Uterus (tissue), 2 donors: ENCODE measurements around the gene HMGCS2.

ENCODE experiments used
- POLR2A ChIP-seq, 2 donors: fragments of 450-650 bp; IDR thresholded peaks; one replicate each; pipeline ENCODE4 v1.6.1; 2016; ENCODE audit warnings: antibody characterized with exemption in 2 of 2, mild to moderate bottlenecking in 1 of 2, moderate library complexity in 1 of 2
- TF ChIP-seq, protein P1 (sequence below), 4 experiments: fragments of 200-600 bp in 2 of 4; fragments of 450-650 bp in 2 of 4; sonication (generic) in 2 of 4; IDR thresholded peaks; one replicate each; pipeline ENCODE4 v1.5.1; 2016 to 2019; ENCODE audit warnings: antibody characterized with exemption in 4 of 4, mild to moderate bottlenecking in 2 of 4, moderate library complexity in 1 of 4

DNA sequence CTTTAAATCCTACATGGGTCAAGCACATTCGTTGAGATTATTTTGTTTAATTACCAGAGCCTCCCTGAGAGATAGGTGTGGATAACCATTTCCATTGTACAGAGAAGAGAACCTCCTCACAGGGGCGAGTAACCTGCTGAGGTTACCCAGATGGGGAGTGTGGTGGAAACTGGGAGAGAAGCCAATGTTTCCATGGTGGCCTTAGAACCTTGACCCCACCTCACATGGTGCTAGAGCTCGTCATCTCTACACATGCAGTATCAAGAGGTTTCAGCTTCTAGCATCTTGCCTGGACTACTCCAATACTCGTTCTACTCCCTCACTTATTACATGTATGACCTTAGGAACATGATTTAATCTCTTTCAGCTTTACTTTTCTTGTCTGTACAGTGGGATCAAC, 37.8 kb upstream of the HMGCS2 start:
- TF ChIP-seq, protein P1, sequence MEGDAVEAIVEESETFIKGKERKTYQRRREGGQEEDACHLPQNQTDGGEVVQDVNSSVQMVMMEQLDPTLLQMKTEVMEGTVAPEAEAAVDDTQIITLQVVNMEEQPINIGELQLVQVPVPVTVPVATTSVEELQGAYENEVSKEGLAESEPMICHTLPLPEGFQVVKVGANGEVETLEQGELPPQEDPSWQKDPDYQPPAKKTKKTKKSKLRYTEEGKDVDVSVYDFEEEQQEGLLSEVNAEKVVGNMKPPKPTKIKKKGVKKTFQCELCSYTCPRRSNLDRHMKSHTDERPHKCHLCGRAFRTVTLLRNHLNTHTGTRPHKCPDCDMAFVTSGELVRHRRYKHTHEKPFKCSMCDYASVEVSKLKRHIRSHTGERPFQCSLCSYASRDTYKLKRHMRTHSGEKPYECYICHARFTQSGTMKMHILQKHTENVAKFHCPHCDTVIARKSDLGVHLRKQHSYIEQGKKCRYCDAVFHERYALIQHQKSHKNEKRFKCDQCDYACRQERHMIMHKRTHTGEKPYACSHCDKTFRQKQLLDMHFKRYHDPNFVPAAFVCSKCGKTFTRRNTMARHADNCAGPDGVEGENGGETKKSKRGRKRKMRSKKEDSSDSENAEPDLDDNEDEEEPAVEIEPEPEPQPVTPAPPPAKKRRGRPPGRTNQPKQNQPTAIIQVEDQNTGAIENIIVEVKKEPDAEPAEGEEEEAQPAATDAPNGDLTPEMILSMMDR (IDR thresholded peaks at IDR 0.05), result no peak
- no peak for TF ChIP-seq POLR2A (IDR thresholded peaks at IDR 0.05)
